ENCODE data around the gene PHRF1. TPM values are rescaled to one million over a fixed set of nuclear protein-coding genes. Genes with fewer than 3 reads are reported as not detected.
A peak's percentile ranks its signal among the peaks of the same experiment; 100 is the strongest.

PHRF1 gene
- total and polyA plus RNA-seq, 9 of the 15 experiments (the other 6 are each of a cell fraction or from before 2014, with no cell fraction given) = 0.07 to 37.2 (median 7.7) TPM

DNA sequence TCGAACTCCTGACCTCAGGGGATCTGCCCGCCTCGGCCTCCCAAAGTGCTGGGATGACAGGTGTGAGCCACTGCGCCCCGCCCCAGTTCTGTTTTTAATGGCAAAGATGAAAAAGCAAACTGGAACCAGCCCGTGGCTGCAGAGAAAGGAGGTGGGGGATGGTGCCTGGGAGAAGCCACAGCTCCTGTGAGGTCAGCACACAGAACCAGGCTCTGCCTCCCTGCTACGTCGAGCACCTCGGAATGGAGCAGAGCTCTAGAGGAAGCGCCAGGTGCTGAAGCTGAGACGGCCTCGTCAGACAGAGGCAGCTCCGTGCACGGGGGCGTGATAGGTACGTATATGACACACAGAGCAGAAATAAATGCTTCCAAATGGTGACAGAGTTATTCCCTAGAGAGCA is 69.3 kb downstream of the PHRF1 start:
- H4K20me1 ChIP-seq (replicated peaks; ENCODE audit: control insufficient read depth, insufficient read depth, low read length) = no peaks in the 10 kb centered on the region
- H3K79me2 ChIP-seq (ENCODE audit: control insufficient read depth, insufficient read depth, low read length) = no peaks in the 10 kb centered on the region
- POLR2A ChIA-PET = interaction anchor here (0.7 to 1.4 kb wide), 3 partner anchors 10 to 395 kb away, joined by 3 to 6 read pairs (median 5); partner anchors contain the start of gene CEND1
- no peaks in the 10 kb centered on the region for H3K9me1 ChIP-seq (ENCODE audit: control insufficient read depth, insufficient read depth, low read length)
- BruUV-seq (replicated peaks) = no TSS peak
- WGBS (ENCODE audit: insufficient coverage, low coverage, missing lambda C conversion rate) = 87% methylated on average over 12 of the region's 16 CpGs
- peaks cover 0 to 31% of the 10 kb centered on the region in 2 experiments; a peak in 2 of 5 replicates for H3K4me1 ChIP-seq (replicated peaks in 1 of 2; ENCODE audit: control insufficient read depth in 2 of 2, insufficient read depth in 2 of 2, low read length in 2 of 2)
- H3K36me3 ChIP-seq (ENCODE audit: control insufficient read depth, insufficient read depth, low read length) = peaks cover 68% of the 10 kb centered on the region; the same call in 2 of the 3 replicates
- H3K27me3 ChIP-seq (ENCODE audit: control insufficient read depth in 2 of 2, insufficient read depth in 2 of 2, low read length in 2 of 2) = no peaks in the 10 kb centered on the region
- no peak overlapping the region for H2AFZ ChIP-seq (ENCODE audit: low read depth, low read length)
- DNase-seq (ENCODE audit: extremely low read depth in 1 of 4, low spot score in 3 of 4) (peak in 1 of 4 experiments; percentile 33), FAIRE-seq (no peak), ATAC-seq (no peak)
- H3K9me3 ChIP-seq (replicated peaks; ENCODE audit: control insufficient read depth, insufficient read depth, low read depth, low read length) = peaks cover 2% of the 10 kb centered on the region; the same call in 1 of the 2 replicates
- H3K27ac ChIP-seq (ENCODE audit: extremely low read depth, low read depth, low read length) = no peak overlapping the region
- TF ChIP-seq MCM7 (IDR thresholded peaks at IDR 0.05) (no peak), BHLHE40 (IDR thresholded peaks at IDR 0.05; ENCODE audit: low read length) (no peak), ESRRA (IDR thresholded peaks at IDR 0.05; ENCODE audit: borderline replicate concordance, low read depth) (no peak), ZNF212 (CRISPR knock-in tag; IDR thresholded peaks at IDR 0.05) (no peak), MCM5 (IDR thresholded peaks at IDR 0.05; ENCODE audit: low read depth) (no peak), U2AF1 (optimal IDR thresholded peaks at IDR 0.05; ENCODE audit: low read depth, low read length) (no peak)
- TF ChIP-seq, protein P1, sequence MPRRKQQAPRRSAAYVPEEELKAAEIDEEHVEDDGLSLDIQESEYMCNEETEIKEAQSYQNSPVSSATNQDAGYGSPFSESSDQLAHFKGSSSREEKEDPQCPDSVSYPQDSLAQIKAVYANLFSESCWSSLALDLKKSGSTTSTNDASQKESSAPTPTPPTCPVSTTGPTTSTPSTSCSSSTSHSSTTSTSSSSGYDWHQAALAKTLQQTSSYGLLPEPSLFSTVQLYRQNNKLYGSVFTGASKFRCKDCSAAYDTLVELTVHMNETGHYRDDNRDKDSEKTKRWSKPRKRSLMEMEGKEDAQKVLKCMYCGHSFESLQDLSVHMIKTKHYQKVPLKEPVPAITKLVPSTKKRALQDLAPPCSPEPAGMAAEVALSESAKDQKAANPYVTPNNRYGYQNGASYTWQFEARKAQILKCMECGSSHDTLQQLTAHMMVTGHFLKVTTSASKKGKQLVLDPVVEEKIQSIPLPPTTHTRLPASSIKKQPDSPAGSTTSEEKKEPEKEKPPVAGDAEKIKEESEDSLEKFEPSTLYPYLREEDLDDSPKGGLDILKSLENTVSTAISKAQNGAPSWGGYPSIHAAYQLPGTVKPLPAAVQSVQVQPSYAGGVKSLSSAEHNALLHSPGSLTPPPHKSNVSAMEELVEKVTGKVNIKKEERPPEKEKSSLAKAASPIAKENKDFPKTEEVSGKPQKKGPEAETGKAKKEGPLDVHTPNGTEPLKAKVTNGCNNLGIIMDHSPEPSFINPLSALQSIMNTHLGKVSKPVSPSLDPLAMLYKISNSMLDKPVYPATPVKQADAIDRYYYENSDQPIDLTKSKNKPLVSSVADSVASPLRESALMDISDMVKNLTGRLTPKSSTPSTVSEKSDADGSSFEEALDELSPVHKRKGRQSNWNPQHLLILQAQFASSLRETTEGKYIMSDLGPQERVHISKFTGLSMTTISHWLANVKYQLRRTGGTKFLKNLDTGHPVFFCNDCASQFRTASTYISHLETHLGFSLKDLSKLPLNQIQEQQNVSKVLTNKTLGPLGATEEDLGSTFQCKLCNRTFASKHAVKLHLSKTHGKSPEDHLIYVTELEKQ (CRISPR knock-in tag; IDR thresholded peaks at IDR 0.05) = no peak
- TF ChIP-seq, protein P2, sequence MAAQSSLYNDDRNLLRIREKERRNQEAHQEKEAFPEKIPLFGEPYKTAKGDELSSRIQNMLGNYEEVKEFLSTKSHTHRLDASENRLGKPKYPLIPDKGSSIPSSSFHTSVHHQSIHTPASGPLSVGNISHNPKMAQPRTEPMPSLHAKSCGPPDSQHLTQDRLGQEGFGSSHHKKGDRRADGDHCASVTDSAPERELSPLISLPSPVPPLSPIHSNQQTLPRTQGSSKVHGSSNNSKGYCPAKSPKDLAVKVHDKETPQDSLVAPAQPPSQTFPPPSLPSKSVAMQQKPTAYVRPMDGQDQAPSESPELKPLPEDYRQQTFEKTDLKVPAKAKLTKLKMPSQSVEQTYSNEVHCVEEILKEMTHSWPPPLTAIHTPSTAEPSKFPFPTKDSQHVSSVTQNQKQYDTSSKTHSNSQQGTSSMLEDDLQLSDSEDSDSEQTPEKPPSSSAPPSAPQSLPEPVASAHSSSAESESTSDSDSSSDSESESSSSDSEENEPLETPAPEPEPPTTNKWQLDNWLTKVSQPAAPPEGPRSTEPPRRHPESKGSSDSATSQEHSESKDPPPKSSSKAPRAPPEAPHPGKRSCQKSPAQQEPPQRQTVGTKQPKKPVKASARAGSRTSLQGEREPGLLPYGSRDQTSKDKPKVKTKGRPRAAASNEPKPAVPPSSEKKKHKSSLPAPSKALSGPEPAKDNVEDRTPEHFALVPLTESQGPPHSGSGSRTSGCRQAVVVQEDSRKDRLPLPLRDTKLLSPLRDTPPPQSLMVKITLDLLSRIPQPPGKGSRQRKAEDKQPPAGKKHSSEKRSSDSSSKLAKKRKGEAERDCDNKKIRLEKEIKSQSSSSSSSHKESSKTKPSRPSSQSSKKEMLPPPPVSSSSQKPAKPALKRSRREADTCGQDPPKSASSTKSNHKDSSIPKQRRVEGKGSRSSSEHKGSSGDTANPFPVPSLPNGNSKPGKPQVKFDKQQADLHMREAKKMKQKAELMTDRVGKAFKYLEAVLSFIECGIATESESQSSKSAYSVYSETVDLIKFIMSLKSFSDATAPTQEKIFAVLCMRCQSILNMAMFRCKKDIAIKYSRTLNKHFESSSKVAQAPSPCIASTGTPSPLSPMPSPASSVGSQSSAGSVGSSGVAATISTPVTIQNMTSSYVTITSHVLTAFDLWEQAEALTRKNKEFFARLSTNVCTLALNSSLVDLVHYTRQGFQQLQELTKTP (IDR thresholded peaks at IDR 0.05; ENCODE audit: low read depth in 1 of 2, partially characterized antibody in 2 of 2) = no peak
- H3K4me2 ChIP-seq (ENCODE audit: insufficient read depth, low read length) = no peak overlapping the region
- CTCF ChIA-PET (ENCODE audit: low intra/inter-chr PET ratio) = no interaction called here
- H3K9ac ChIP-seq (ENCODE audit: insufficient read depth in 1 of 2, low read depth in 2 of 2, low read length in 2 of 2) = no peak overlapping the region
- intact Hi-C loops (cut with micrococcal nuclease) = no loop called here
- in situ Hi-C loops (cut with MboI) = no loop called here
- no peak overlapping the region for H3K4me3 ChIP-seq

All from K562 (cell line).